Endothelial cell (in vitro differentiated cells): ENCODE data around the gene ALCAM. TPM values are rescaled to one million over a fixed set of nuclear protein-coding genes. Genes with fewer than 3 reads are reported as not detected.

Experiments
- DNase-seq: peaks from one replicate; pipeline ENCODE4 v3.0.0; 2021; ENCODE audit warnings: low spot score
- H3K27ac Mint-ChIP-seq: one replicate; pipeline ENCODE4 v1.8.0; 2021; ENCODE audit warnings: mixed read lengths, inconsistent platforms; ENCODE audit not compliant: unreplicated experiment
- H3K27me3 Mint-ChIP-seq: one replicate; pipeline ENCODE4 v1.8.0; 2021; ENCODE audit warnings: mild to moderate bottlenecking, moderate library complexity, mixed read lengths, inconsistent platforms; ENCODE audit not compliant: unreplicated experiment
- H3K36me3 Mint-ChIP-seq: one replicate; pipeline ENCODE4 v1.8.0; 2021; ENCODE audit warnings: mild to moderate bottlenecking, low read depth, mixed read lengths, inconsistent platforms; ENCODE audit not compliant: unreplicated experiment
- H3K4me1 Mint-ChIP-seq: one replicate; pipeline ENCODE4 v1.8.0; 2021; ENCODE audit warnings: mild to moderate bottlenecking, mixed read lengths, inconsistent platforms; ENCODE audit not compliant: unreplicated experiment
- H3K4me3 Mint-ChIP-seq: one replicate; pipeline ENCODE4 v1.8.0; 2021; ENCODE audit warnings: mild to moderate bottlenecking, mixed read lengths, inconsistent platforms; ENCODE audit not compliant: unreplicated experiment
- H3K9me3 Mint-ChIP-seq: one replicate; pipeline ENCODE4 v1.8.0; 2021; ENCODE audit warnings: mixed read lengths, inconsistent platforms; ENCODE audit not compliant: unreplicated experiment
- CTCF ChIP-seq: fragments of 200-600 bp; sonication (generic); IDR thresholded peaks from one replicate; pipeline ENCODE4 v1.5.0; 2021; ENCODE audit warnings: antibody characterized with exemption; ENCODE audit not compliant: unreplicated experiment
- total RNA-seq: library from RNA; stranded (reverse); fragmentation: NEBNext Ultra II Directional; extraction: Animal tissue kit (Norgen Biotek cat#: 25700); gene quantifications from one replicate; pipeline ENCODE4 v1.2.1, GENCODE V29; 2021; ENCODE audit not compliant: unreplicated experiment

Gene ALCAM
- total RNA-seq, 1 donor from 2014 or later = 14.0 TPM

DNA sequence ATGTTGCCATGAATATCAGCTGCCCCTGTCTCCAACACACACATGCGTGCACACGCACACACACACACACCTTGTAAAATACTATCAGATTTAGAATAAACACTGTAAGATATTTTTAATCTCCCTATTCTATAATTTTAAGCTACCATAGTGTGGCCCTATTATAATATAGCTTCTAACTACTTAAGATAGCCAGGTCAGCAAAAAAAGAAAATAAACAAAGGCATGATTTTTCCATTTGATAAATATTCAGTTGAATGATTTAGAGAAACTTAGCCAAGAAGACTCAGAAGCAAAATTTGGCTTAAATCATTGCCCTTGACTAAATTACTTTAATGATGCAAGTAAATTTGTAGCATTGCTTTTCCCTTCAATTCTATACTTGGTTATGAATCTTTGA is 162.2 kb downstream of the ALCAM start:
- no peak for DNase-seq
- TF ChIP-seq CTCF = no peak
- H3K36me3 Mint-ChIP-seq = no peaks in the 10 kb centered on the region
- no peak overlapping the region for H3K4me3 Mint-ChIP-seq
- H3K27me3 Mint-ChIP-seq = no peaks in the 10 kb centered on the region
- H3K27ac Mint-ChIP-seq = no peak overlapping the region
- H3K4me1 Mint-ChIP-seq = no peaks in the 10 kb centered on the region
- H3K9me3 Mint-ChIP-seq = no peaks in the 10 kb centered on the region

DNA sequence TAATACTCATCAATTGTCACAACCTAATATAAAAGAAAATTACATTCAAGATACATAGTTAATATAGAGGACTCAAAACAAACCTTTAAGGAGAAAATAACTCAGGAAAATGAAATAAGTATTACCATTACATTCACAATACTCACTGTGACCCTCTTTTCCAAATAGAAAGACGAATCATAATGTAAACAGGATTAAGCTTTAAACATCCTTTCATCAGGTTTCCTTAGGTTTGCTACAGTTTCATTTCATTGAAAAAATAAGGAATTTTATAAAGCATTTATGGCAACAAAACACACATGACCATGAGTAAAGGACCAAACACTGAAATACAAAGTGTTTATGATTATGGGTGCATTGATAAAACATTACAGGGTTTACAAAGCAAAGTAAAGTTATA is 162.7 kb downstream of the ALCAM start:
- Mint-ChIP-seq H3K4me3 (no peak overlapping the region), H3K4me1 (no peaks in the 10 kb centered on the region), H3K27me3 (no peaks in the 10 kb centered on the region), H3K27ac (no peak overlapping the region), H3K36me3 (no peaks in the 10 kb centered on the region), H3K9me3 (no peaks in the 10 kb centered on the region)
- DNase-seq = no peak
- no peak for TF ChIP-seq CTCF

GRCh38 chr3:105532251-105532650 is 165.5 kb downstream of the ALCAM start:
- no peak overlapping the region for H3K4me3 Mint-ChIP-seq
- TF ChIP-seq CTCF = no peak
- H3K27me3 Mint-ChIP-seq = no peaks in the 10 kb centered on the region
- no peaks in the 10 kb centered on the region for H3K4me1 Mint-ChIP-seq
- H3K9me3 Mint-ChIP-seq = no peaks in the 10 kb centered on the region
- DNase-seq = no peak
- H3K27ac Mint-ChIP-seq = no peak overlapping the region
- no peaks in the 10 kb centered on the region for H3K36me3 Mint-ChIP-seq

DNA sequence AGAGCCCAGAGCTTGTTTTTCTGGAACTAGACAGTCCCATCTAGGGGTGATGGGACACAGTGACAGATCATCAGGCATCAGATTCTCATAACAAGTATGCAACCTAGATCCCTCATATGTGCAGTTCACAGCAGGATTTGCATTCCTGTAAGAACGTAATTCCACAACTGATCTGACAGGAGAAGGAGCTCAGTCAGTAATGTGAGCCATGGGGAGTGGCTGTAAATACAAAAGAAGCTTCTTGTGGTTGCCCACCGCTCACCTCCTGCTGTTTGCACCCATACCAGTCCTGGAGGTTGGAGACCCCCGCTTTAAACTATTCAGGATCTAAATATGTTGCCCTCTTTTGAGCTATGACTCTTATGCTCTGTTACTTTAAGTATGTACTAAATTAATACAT is 167.3 kb downstream of the ALCAM start:
- Mint-ChIP-seq H3K4me1 (no peaks in the 10 kb centered on the region), H3K36me3 (no peaks in the 10 kb centered on the region), H3K27ac (no peak overlapping the region), H3K9me3 (no peaks in the 10 kb centered on the region), H3K4me3 (no peak overlapping the region), H3K27me3 (no peaks in the 10 kb centered on the region)
- no peak for DNase-seq
- TF ChIP-seq CTCF = no peak

- Mint-ChIP-seq H3K9me3 (no peaks in the 10 kb centered on the region), H3K27me3 (no peaks in the 10 kb centered on the region), H3K27ac (no peak overlapping the region), H3K4me1 (no peaks in the 10 kb centered on the region), H3K4me3 (no peak overlapping the region), H3K36me3 (no peaks in the 10 kb centered on the region)
- TF ChIP-seq CTCF = no peak
- DNase-seq = no peak
Measured at GRCh38 chr3:105534491-105534890, 167.8 kb downstream of the ALCAM start.
